Measurements from ENCODE around the gene HCRTR1.

HCRTR1 gene

GRCh38 chr1:31598980-31599379, 18.5 kb upstream of the HCRTR1 start:
- no peak for DNase-seq (ENCODE audit: low read depth)

GRCh38 chr1:31600641-31601040, 16.8 kb upstream of the HCRTR1 start:
- no peak for DNase-seq (ENCODE audit: low read depth)

GRCh38 chr1:31602081-31602480, 15.4 kb upstream of the HCRTR1 start:
- DNase-seq (ENCODE audit: low read depth), result no peak

GRCh38 chr1:31605908-31606427, 11.5 kb upstream of the HCRTR1 start:
- DNase-seq (ENCODE audit: low read depth), result no peak

- no peak for DNase-seq (ENCODE audit: low read depth)
Measured at GRCh38 chr1:31607360-31607759, 10.1 kb upstream of the HCRTR1 start.

GRCh38 chr1:31609514-31610118, 7.9 kb upstream of the HCRTR1 start:
- DNase-seq (ENCODE audit: low read depth), result no peak

- DNase-seq (ENCODE audit: low read depth), result no peak
Measured at GRCh38 chr1:31614414-31615005, 3.0 kb upstream of the HCRTR1 start.

- DNase-seq (ENCODE audit: low read depth), result no peak
Measured at GRCh38 chr1:31615414-31615813, 2.1 kb upstream of the HCRTR1 start.

- DNase-seq (ENCODE audit: low read depth), result no peak
Measured at GRCh38 chr1:31615939-31616338, 1.6 kb upstream of the HCRTR1 start.

- no peak for DNase-seq (ENCODE audit: low read depth)
Measured at GRCh38 chr1:31617916-31618746, 642 bp downstream of the HCRTR1 start.

GRCh38 chr1:31618916-31619846, 1.7 kb downstream of the HCRTR1 start:
- no peak for DNase-seq (ENCODE audit: low read depth)

GRCh38 chr1:31620631-31621497, 3.4 kb downstream of the HCRTR1 start:
- DNase-seq (ENCODE audit: low read depth), result no peak

- DNase-seq (ENCODE audit: low read depth), result no peak
Measured at GRCh38 chr1:31621498-31621820, 4.0 kb downstream of the HCRTR1 start.

GRCh38 chr1:31621847-31622730, 4.6 kb downstream of the HCRTR1 start:
- no peak for DNase-seq (ENCODE audit: low read depth)

- DNase-seq (ENCODE audit: low read depth), result no peak
Measured at GRCh38 chr1:31623365-31623764, 5.9 kb downstream of the HCRTR1 start.

- DNase-seq (ENCODE audit: low read depth), result no peak
Measured at GRCh38 chr1:31624309-31624708, 6.8 kb downstream of the HCRTR1 start.

GRCh38 chr1:31624731-31625514, 7.4 kb downstream of the HCRTR1 start:
- DNase-seq (ENCODE audit: low read depth), result no peak

- DNase-seq (ENCODE audit: low read depth), result no peak
Measured at GRCh38 chr1:31625561-31626222, 8.2 kb downstream of the HCRTR1 start.

Measured in stimulated activated CD8-positive, alpha-beta memory T cell treated with anti-CD3 and anti-CD28 coated beads, Interleukin-12 subunit alpha, Interleukin-12 subunit beta, amount 100 ng/mL, for 4 hours (primary cell).